ENCODE results near the gene SLIT3.

Gene SLIT3

GRCh38 chr5:169176709-169177694 is 123.9 kb downstream of the SLIT3 start:
- no peak for TF ChIP-seq CTCF (IDR thresholded peaks at IDR 0.05; ENCODE audit: low read depth, low read length, missing control alignments)
- DNase-seq (ENCODE audit: low read depth), result no peak
- no peak overlapping the region for H3K4me3 ChIP-seq (ENCODE audit: low read depth, low read length)

GRCh38 chr5:169175733-169176132 is 125.2 kb downstream of the SLIT3 start:
- no peak overlapping the region for H3K4me3 ChIP-seq (ENCODE audit: low read depth, low read length)
- no peak for DNase-seq (ENCODE audit: low read depth)
- no peak for TF ChIP-seq CTCF (IDR thresholded peaks at IDR 0.05; ENCODE audit: low read depth, low read length, missing control alignments)

- no peak for DNase-seq (ENCODE audit: low read depth)
- no peak overlapping the region for H3K4me3 ChIP-seq (ENCODE audit: low read depth, low read length)
- TF ChIP-seq CTCF (IDR thresholded peaks at IDR 0.05; ENCODE audit: low read depth, low read length, missing control alignments), result no peak
These were observed 126.0 kb downstream of the SLIT3 start for GRCh38 chr5:169174923-169175322.

- no peak overlapping the region for H3K4me3 ChIP-seq (ENCODE audit: low read depth, low read length)
- no peak for DNase-seq (ENCODE audit: low read depth)
- TF ChIP-seq CTCF (IDR thresholded peaks at IDR 0.05; ENCODE audit: low read depth, low read length, missing control alignments), result no peak
These were observed 127.6 kb downstream of the SLIT3 start for GRCh38 chr5:169173372-169173771.

GRCh38 chr5:169171515-169171914 is 129.4 kb downstream of the SLIT3 start:
- DNase-seq (ENCODE audit: low read depth), result no peak
- no peak overlapping the region for H3K4me3 ChIP-seq (ENCODE audit: low read depth, low read length)
- no peak for TF ChIP-seq CTCF (IDR thresholded peaks at IDR 0.05; ENCODE audit: low read depth, low read length, missing control alignments)

- TF ChIP-seq CTCF (IDR thresholded peaks at IDR 0.05; ENCODE audit: low read depth, low read length, missing control alignments), result no peak
- no peak for DNase-seq (ENCODE audit: low read depth)
- no peak overlapping the region for H3K4me3 ChIP-seq (ENCODE audit: low read depth, low read length)
These were observed 131.2 kb downstream of the SLIT3 start for GRCh38 chr5:169169783-169170182.

- no peak for DNase-seq (ENCODE audit: low read depth)
- no peak overlapping the region for H3K4me3 ChIP-seq (ENCODE audit: low read depth, low read length)
- TF ChIP-seq CTCF (IDR thresholded peaks at IDR 0.05; ENCODE audit: low read depth, low read length, missing control alignments), result no peak
These were observed 132.7 kb downstream of the SLIT3 start for GRCh38 chr5:169168280-169168679.
